RPMI8226 (cell line): Measurements from ENCODE around the gene VPS29.
"Not testable (repeated sequence)": the region's sequence is repeated elsewhere in the genome, so short reads cannot be mapped to it uniquely, and the experiment has no call there.

Experiments
- DNase-seq: peaks from one replicate; pipeline ENCODE4 v3.0.0-alpha.2; 2015

VPS29 gene

GRCh38 chr12:110520876-110521712, 19.2 kb upstream of the VPS29 start:
- DNase-seq, result not testable (repeated sequence)

DNA sequence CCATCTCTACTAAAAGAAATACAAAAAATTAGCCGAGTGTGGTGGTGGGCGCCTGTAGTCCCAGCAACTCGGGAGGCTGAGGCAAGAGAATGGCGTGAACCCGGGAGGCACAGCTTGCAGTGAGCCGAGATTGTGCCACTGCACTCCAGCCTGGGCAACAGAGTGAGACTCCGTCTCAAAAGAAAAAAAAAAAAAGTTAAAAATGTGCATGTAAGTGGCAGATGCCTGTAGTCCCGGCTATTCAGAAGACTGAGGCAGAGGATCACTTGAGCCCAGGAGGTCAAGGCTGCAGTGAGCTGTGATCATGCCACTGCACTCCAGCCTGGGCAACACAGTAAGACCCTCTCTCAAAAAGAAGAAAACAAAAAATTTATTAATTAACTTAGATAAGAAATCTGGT, 16.1 kb upstream of the VPS29 start:
- DNase-seq, result not testable (repeated sequence)

DNA sequence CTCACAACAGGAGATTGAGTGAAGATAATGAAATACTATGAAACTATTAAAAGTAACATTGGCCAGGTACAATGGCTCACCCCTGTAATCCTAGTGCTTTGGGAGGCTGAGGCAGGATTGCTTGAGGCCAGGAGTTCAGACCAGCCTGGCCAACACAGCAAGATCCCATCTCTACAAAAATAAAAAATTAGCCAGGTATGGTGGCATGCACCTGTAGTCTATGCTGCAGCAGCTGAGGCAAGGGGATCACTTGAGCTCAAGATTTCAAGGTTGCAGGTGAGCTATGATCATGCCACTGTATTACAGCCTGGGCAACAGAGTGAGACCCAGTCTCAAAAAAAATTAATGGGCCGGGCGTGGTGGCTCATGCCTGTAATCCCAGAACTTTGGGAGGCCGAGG, 15.1 kb upstream of the VPS29 start:
- DNase-seq, result no peak

DNA sequence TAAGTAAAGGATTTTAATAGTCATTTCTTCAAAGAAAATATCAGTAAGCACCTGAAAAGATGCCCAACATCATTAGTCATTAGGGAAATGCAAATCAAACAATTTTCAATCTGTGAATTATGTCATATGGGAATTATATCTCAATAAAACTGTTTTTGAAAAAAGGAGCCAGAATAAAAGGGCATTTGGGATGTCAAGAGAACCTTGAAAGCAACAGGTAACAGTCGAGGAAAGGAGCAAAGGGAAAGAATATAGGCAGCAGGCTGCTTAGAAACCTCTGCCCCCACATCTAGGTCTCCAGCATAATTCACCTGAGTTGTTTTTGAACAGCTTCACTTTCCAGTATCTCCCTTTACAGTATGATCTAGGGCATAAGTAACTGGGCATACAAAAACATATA, 12.5 kb upstream of the VPS29 start:
- DNase-seq, result no peak

DNA sequence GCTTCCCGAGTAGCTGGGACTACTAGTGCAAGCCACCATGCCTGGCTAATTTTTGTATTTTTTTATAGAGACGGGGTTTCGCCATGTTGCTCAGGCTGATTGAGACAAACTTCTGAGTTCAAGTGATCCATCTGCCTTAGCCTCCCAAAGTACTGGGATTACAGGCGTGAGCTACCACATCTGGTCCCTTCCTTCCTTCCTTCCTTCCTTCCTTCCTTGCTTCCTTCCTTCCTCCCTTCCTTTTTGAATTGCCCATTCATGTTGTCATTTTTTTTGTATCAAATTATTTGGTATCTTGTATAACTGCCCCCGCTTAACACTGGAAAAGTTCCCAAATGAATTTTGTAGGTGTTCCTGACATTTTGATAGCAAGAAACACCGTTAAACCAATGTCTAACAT, 11.9 kb upstream of the VPS29 start:
- no peak for DNase-seq

DNA sequence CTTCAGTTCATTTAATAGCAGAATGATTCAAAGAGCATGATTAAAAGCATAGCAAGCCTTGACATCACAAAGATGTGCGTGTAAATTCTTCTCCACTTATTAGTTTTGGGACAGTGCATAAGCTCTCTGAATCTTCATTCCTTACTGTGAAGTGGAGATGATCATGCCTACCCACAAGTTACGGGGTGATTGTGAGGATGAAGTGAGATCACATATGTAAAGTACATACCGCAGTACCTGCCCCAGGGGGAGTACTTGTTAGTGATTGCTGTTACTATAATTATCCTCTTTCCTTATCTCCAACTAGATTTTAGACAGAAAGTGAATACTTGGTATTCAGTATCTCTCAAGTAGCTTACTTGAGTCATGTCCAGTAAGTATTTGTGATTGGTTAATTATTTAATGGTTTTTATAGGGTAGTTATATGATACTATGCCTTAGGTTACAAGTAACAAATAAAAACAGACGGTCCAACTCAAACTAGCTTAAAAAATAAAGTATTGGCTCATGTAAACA, 6.2 kb upstream of the VPS29 start:
- no peak for DNase-seq

GRCh38 chr12:110505332-110505731, 3.4 kb upstream of the VPS29 start:
- no peak for DNase-seq

DNA sequence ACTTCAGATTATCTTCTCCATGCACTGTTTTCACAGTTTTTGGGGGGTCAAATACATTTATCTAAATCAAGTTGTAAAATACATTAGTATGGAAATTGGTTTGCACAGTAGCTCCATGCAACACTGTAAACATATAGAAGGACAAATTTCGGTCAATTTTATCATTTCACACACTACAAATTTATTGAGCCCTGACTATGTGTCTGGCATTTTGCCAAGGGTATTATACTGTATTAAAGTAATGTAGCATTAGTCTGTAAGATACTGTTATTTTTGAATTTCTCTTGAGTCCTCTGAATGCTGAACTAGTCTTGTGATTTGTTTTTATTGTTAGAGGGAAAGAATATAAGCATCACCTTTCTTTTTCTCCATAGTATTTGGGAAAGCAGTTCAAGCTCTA, 1.5 kb upstream of the VPS29 start:
- DNase-seq, result no peak

- peak; percentile 60 for DNase-seq
These were observed 536 bp downstream of the VPS29 start for GRCh38 chr12:110501399-110501751.

GRCh38 chr12:110498984-110499706, 2.8 kb downstream of the VPS29 start:
- DNase-seq, result no peak

DNA sequence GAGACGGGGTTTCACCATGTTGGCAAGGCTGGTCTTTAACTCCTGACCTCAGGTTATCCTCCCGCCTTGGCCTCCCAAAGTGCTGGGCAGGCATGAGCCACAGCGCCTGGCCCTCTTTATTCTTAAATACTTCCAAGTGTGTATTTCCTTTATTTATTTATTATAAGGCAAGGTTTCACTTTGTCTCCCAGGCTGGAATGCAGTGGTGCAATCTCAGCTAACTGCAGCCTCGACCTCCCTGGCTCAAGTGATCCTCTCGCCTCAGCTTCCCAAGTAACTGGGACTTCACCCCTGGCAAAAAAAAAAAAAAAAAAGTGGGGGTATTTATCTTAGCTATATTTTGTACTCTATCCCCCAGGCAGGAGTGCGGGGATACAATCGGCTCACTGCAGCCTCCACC, 26.5 kb downstream of the VPS29 start:
- no peak for DNase-seq

- DNase-seq, result peak; percentile 99
These were observed 33.5 kb downstream of the VPS29 start, which contains the start of the genes FAM216A and GPN3 for GRCh38 chr12:110468214-110469048. Gene FAM216A (plus strand): TSS chr12:110468845. CDS start chr12:110468876, 31 bp downstream. Gene GPN3 (minus strand): TSS chr12:110468257. CDS start chr12:110468203, 54 bp downstream.

GRCh38 chr12:110467847-110468213, 34.1 kb downstream of the VPS29 start:
- DNase-seq, result no peak

- no peak for DNase-seq
These were observed 35.1 kb downstream of the VPS29 start for GRCh38 chr12:110466791-110467190.

DNA sequence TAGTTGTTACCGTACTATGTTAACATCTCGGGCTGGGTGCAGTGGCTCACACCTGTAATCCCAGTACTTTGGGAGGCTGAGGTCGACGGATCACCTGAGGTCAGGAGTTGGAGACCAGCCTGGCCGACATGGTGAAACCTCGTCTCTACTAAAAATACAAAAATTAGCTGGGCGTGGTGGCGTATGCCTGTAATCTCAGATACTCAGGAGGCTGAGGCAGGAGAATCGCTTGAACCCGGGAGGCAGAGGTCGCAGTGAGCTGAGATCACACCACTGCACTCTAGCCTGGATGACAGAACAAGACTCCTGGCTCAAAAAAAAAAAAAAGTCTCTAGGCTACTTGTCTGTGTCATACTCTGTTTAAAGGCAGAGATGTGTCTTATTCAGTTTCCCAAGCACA, 36.1 kb downstream of the VPS29 start:
- DNase-seq, result not testable (repeated sequence)

- no peak for DNase-seq
These were observed 36.9 kb downstream of the VPS29 start for GRCh38 chr12:110465024-110465423.

GRCh38 chr12:110461189-110461588, 40.7 kb downstream of the VPS29 start:
- not testable (repeated sequence) for DNase-seq

- no peak for DNase-seq
These were observed 43.2 kb downstream of the VPS29 start for GRCh38 chr12:110458756-110459155.

GRCh38 chr12:110453569-110454296, 48.2 kb downstream of the VPS29 start:
- no peak for DNase-seq

- DNase-seq, result no peak
These were observed 50.6 kb downstream of the VPS29 start for GRCh38 chr12:110451263-110451662.

- peak; percentile 98 for DNase-seq
These were observed 52.0 kb downstream of the VPS29 start, which contains the start of gene ARPC3 for GRCh38 chr12:110449799-110450497. Gene ARPC3 (minus strand): TSS chr12:110450337. CDS start chr12:110450260, 77 bp downstream.

DNA sequence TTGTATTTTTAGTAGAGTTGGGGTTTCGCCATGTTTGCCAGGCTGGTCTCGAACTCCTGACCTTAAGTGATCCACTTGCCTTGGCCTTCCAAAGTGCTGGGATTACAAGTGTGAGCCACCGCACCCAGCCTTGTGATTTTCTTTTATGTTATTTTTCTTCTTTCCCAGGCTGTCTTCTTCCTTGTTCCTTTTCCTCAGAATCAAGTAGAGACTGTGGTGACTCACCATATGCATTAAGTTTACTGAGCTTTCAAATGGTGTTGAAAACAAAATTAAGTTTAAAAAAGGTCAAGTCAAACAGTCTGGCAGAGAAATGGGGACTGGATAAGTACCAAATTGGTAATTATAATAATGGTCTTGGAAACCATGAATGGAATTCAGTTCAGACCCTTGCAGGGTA, 57.5 kb downstream of the VPS29 start:
- DNase-seq, result no peak
